Keratinocyte (primary cell): ENCODE measurements around the gene FLVCR2.

Experiments
- CTCF ChIP-seq, 3 experiments: IDR thresholded peaks in 1 of 3; conservative IDR thresholded peaks in 1 of 3; optimal IDR thresholded peaks in 1 of 3; 2 replicates in 2 of 3; 3 replicates in 1 of 3; pipeline versions ENCODE3 to v1.5.1; 2011; ENCODE audit warnings: low read length in 3 of 3, mild to moderate bottlenecking in 3 of 3, moderate library complexity in 2 of 3, control low read depth in 1 of 3, inconsistent platforms in 1 of 3; ENCODE audit not compliant: insufficient read depth in 2 of 3; ENCODE audit errors: extremely low read depth in 1 of 3
- EZH2 ChIP-seq: IDR thresholded peaks from one replicate; pipeline ENCODE4 v1.6.1; 2012; ENCODE audit warnings: inconsistent platforms, mild to moderate bottlenecking, low read length, moderate library complexity

GRCh38 chr14:75610834-75611233 lies 32.4 kb downstream of the FLVCR2 start:
- no peak for TF ChIP-seq EZH2
- TF ChIP-seq CTCF (optimal IDR thresholded peaks at IDR 0.05 in 1 of 3, IDR thresholded peaks at IDR 0.05 in 1 of 3, conservative IDR thresholded peaks at IDR 0.05 in 1 of 3; ENCODE audit: extremely low read depth in 1 of 3, insufficient read depth in 2 of 3, low read length in 3 of 3), result no peak
